ENCODE measurements around the gene MTARC2. TPM values are rescaled to one million over a fixed set of nuclear protein-coding genes. Genes with fewer than 3 reads are reported as not detected.
"Not testable (repeated sequence)": the region's sequence is repeated elsewhere in the genome, so short reads cannot be mapped to it uniquely, and the experiment has no call there.

The MTARC2 gene
- total RNA-seq, 6 experiments from 2014 or later: 3.2 to 5.2 (median 3.8) TPM

- DNase-seq: no peak
- no peak overlapping the region for H3K27ac Mint-ChIP-seq
These were observed 15.5 kb upstream of the MTARC2 start for GRCh38 chr1:220732621-220733020.

DNA sequence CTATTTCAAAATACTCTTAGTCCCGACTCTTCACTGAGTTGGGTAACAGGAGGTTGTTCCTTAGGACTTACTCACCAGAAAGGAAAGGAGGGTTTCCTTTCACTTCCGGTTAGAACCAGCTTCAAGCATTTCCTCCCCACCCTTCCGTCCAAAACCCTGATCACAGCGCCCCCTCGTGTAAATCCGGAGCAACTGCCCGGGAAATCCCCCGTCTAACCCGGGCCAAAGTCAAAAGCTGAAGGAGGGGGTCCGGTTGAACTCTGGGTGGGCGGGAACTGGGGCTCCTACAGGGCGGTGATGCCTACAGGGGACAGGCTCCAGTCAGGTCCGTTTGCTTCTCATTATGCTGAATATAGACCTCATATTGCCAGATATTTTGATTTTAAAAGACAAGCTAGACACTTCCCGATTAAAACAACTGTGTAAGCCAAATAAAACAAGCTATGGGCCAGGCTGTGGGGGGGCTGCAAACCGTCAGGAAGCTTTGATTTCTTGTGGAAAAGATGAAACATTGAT lies 15.0 kb upstream of the MTARC2 start:
- DNase-seq: peak; percentile 84
- H3K9me3 Mint-ChIP-seq: no peaks in the 10 kb centered on the region
- peaks cover 4% of the 10 kb centered on the region; the same call in 1 of the 2 replicates for H3K27me3 Mint-ChIP-seq (ENCODE audit: insufficient read depth)
- peak overlapping the region; percentile 54 for H3K4me3 Mint-ChIP-seq
- peaks cover 30% of the 10 kb centered on the region for H3K4me1 Mint-ChIP-seq (ENCODE audit: low read depth)
- no peaks in the 10 kb centered on the region for H3K36me3 Mint-ChIP-seq (ENCODE audit: low read depth)
- TF ChIP-seq CTCF (IDR thresholded peaks at IDR 0.05): peak; percentile 94
- peak overlapping the region; percentile 63 for H3K27ac Mint-ChIP-seq

More at GRCh38 chr1:220732621-220733020, 15.5 kb upstream of the MTARC2 start:
- Mint-ChIP-seq H3K27me3 (ENCODE audit: insufficient read depth) (peaks cover 4% of the 10 kb centered on the region; the same call in 1 of the 2 replicates), H3K36me3 (ENCODE audit: low read depth) (no peaks in the 10 kb centered on the region), H3K4me1 (ENCODE audit: low read depth) (peaks cover 30% of the 10 kb centered on the region), H3K4me3 (no peak overlapping the region), H3K9me3 (no peaks in the 10 kb centered on the region)
- no peak for TF ChIP-seq CTCF (IDR thresholded peaks at IDR 0.05)

GRCh38 chr1:220734571-220735326 lies 13.4 kb upstream of the MTARC2 start:
- Mint-ChIP-seq H3K27me3 (ENCODE audit: insufficient read depth) (peaks cover 3% of the 10 kb centered on the region; the same call in 1 of the 2 replicates), H3K36me3 (ENCODE audit: low read depth) (no peaks in the 10 kb centered on the region), H3K4me1 (ENCODE audit: low read depth) (peaks cover 30% of the 10 kb centered on the region), H3K9me3 (no peaks in the 10 kb centered on the region), H3K27ac (no peak overlapping the region), H3K4me3 (no peak overlapping the region)
- peak; percentile 63 for DNase-seq
- no peak for TF ChIP-seq CTCF (IDR thresholded peaks at IDR 0.05)

- peaks cover 30% of the 10 kb centered on the region for H3K4me1 Mint-ChIP-seq (ENCODE audit: low read depth)
- H3K9me3 Mint-ChIP-seq; H3K36me3 Mint-ChIP-seq (ENCODE audit: low read depth); H3K27ac Mint-ChIP-seq; H3K27me3 Mint-ChIP-seq (ENCODE audit: insufficient read depth); H3K4me3 Mint-ChIP-seq; DNase-seq: not testable (repeated sequence)
These were observed 11.8 kb upstream of the MTARC2 start for GRCh38 chr1:220736283-220736682.

GRCh38 chr1:220741349-220741748 lies 6.8 kb upstream of the MTARC2 start:
- no peak overlapping the region for H3K4me3 Mint-ChIP-seq
- DNase-seq: no peak
- no peaks in the 10 kb centered on the region for H3K36me3 Mint-ChIP-seq (ENCODE audit: low read depth)
- no peaks in the 10 kb centered on the region for H3K4me1 Mint-ChIP-seq (ENCODE audit: low read depth)
- peaks cover 7% of the 10 kb centered on the region for H3K27me3 Mint-ChIP-seq (ENCODE audit: insufficient read depth)
- no peak for TF ChIP-seq CTCF (IDR thresholded peaks at IDR 0.05)
- H3K9me3 Mint-ChIP-seq: no peaks in the 10 kb centered on the region
- H3K27ac Mint-ChIP-seq: no peak overlapping the region

DNA sequence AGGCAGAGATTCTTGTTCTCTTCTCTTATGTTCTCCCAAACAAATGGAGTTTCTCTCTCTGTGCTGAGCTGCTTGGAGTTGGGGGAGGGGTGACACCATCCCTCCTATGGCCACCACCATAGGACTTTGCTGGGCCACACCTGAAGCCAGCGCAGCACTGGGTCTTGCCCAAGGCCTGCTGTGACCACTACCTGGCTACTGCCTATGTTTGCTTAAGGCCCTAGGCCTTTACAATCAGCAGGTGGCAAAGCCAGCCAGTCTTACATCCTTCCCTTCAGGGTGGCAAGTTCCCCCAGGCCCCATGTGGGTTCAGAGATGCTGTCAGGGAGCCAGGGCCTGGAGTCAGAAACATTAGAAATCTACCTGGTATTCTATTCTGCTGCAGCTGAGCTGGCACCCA lies 6.3 kb upstream of the MTARC2 start:
- Mint-ChIP-seq H3K4me3 (no peak overlapping the region), H3K27me3 (ENCODE audit: insufficient read depth) (peaks cover 7% of the 10 kb centered on the region), H3K9me3 (no peaks in the 10 kb centered on the region), H3K27ac (no peak overlapping the region), H3K4me1 (ENCODE audit: low read depth) (no peaks in the 10 kb centered on the region), H3K36me3 (ENCODE audit: low read depth) (no peaks in the 10 kb centered on the region)
- no peak for DNase-seq
- TF ChIP-seq CTCF (IDR thresholded peaks at IDR 0.05): no peak
